Measurements from ENCODE around the gene FOXP1. TPM values are rescaled to one million over a fixed set of nuclear protein-coding genes. Genes with fewer than 3 reads are reported as not detected.

Gene FOXP1
- total and polyA plus RNA-seq, 4 donors = 4.9 to 35.4 (median 32.0) TPM

- Histone ChIP-seq H3K27ac (ENCODE audit: low read depth in 1 of 2, low read length in 2 of 2) (no peak overlapping the region), H3K4me1 (ENCODE audit: control insufficient read depth in 4 of 4, insufficient read depth in 4 of 4, low read length in 3 of 4) (peaks cover 0 to 3% (median 0%) of the 10 kb centered on the region in 4 donors), H3K9me3 (ENCODE audit: control insufficient read depth in 4 of 4, low read length in 3 of 4) (no peaks in the 10 kb centered on the region), H3K27me3 (ENCODE audit: control insufficient read depth in 4 of 4, insufficient read depth in 4 of 4, low read length in 3 of 4) (no peaks in the 10 kb centered on the region), H3K4me3 (ENCODE audit: low read depth in 1 of 3, low read length in 3 of 3) (no peak overlapping the region), H3K36me3 (ENCODE audit: control insufficient read depth in 4 of 4, insufficient read depth in 3 of 4, low read depth in 1 of 4, low read length in 3 of 4) (peaks cover 1 to 53% (median 26%) of the 10 kb centered on the region in 4 donors), H3K9ac (ENCODE audit: low read depth in 1 of 2, low read length in 2 of 2) (no peak overlapping the region)
- DNase-seq (ENCODE audit: low spot score) = no peak
- 85% methylated on average over 8 of the region's 8 CpGs for WGBS
- TF ChIP-seq JUND (IDR thresholded peaks at IDR 0.05) = no peak
- TF ChIP-seq, protein P1, sequence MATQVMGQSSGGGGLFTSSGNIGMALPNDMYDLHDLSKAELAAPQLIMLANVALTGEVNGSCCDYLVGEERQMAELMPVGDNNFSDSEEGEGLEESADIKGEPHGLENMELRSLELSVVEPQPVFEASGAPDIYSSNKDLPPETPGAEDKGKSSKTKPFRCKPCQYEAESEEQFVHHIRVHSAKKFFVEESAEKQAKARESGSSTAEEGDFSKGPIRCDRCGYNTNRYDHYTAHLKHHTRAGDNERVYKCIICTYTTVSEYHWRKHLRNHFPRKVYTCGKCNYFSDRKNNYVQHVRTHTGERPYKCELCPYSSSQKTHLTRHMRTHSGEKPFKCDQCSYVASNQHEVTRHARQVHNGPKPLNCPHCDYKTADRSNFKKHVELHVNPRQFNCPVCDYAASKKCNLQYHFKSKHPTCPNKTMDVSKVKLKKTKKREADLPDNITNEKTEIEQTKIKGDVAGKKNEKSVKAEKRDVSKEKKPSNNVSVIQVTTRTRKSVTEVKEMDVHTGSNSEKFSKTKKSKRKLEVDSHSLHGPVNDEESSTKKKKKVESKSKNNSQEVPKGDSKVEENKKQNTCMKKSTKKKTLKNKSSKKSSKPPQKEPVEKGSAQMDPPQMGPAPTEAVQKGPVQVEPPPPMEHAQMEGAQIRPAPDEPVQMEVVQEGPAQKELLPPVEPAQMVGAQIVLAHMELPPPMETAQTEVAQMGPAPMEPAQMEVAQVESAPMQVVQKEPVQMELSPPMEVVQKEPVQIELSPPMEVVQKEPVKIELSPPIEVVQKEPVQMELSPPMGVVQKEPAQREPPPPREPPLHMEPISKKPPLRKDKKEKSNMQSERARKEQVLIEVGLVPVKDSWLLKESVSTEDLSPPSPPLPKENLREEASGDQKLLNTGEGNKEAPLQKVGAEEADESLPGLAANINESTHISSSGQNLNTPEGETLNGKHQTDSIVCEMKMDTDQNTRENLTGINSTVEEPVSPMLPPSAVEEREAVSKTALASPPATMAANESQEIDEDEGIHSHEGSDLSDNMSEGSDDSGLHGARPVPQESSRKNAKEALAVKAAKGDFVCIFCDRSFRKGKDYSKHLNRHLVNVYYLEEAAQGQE (IDR thresholded peaks at IDR 0.05) = no peak
- no peak for TF ChIP-seq RAD21 (IDR thresholded peaks at IDR 0.05)
- TF ChIP-seq TAF1 (conservative IDR thresholded peaks at IDR 0.05) = no peak
- TF ChIP-seq, protein P2, sequence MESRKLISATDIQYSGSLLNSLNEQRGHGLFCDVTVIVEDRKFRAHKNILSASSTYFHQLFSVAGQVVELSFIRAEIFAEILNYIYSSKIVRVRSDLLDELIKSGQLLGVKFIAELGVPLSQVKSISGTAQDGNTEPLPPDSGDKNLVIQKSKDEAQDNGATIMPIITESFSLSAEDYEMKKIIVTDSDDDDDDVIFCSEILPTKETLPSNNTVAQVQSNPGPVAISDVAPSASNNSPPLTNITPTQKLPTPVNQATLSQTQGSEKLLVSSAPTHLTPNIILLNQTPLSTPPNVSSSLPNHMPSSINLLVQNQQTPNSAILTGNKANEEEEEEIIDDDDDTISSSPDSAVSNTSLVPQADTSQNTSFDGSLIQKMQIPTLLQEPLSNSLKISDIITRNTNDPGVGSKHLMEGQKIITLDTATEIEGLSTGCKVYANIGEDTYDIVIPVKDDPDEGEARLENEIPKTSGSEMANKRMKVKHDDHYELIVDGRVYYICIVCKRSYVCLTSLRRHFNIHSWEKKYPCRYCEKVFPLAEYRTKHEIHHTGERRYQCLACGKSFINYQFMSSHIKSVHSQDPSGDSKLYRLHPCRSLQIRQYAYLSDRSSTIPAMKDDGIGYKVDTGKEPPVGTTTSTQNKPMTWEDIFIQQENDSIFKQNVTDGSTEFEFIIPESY (IDR thresholded peaks at IDR 0.05) = no peak
- no peak for TF ChIP-seq SP1 (IDR thresholded peaks at IDR 0.05)
- no peak for TF ChIP-seq FOXA2 (IDR thresholded peaks at IDR 0.05)
- no peak for TF ChIP-seq NR2F2 (IDR thresholded peaks at IDR 0.05)
- TF ChIP-seq, protein P3, sequence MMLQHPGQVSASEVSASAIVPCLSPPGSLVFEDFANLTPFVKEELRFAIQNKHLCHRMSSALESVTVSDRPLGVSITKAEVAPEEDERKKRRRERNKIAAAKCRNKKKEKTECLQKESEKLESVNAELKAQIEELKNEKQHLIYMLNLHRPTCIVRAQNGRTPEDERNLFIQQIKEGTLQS (IDR thresholded peaks at IDR 0.05) = no peak
- TF ChIP-seq EGR1 (IDR thresholded peaks at IDR 0.05; ENCODE audit: low read depth in 2 of 2) = no peak
- no peak for TF ChIP-seq FOXA1 (IDR thresholded peaks at IDR 0.05)
- TF ChIP-seq, protein P4, sequence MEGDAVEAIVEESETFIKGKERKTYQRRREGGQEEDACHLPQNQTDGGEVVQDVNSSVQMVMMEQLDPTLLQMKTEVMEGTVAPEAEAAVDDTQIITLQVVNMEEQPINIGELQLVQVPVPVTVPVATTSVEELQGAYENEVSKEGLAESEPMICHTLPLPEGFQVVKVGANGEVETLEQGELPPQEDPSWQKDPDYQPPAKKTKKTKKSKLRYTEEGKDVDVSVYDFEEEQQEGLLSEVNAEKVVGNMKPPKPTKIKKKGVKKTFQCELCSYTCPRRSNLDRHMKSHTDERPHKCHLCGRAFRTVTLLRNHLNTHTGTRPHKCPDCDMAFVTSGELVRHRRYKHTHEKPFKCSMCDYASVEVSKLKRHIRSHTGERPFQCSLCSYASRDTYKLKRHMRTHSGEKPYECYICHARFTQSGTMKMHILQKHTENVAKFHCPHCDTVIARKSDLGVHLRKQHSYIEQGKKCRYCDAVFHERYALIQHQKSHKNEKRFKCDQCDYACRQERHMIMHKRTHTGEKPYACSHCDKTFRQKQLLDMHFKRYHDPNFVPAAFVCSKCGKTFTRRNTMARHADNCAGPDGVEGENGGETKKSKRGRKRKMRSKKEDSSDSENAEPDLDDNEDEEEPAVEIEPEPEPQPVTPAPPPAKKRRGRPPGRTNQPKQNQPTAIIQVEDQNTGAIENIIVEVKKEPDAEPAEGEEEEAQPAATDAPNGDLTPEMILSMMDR (IDR thresholded peaks at IDR 0.05; ENCODE audit: low read depth, low read length, missing input control) = no peak
- no peak for TF ChIP-seq HNF4G (IDR thresholded peaks at IDR 0.05)
- TF ChIP-seq HNF4A (conservative IDR thresholded peaks at IDR 0.05) = no peak
- TF ChIP-seq GABPA (IDR thresholded peaks at IDR 0.05 in 1 of 2, conservative IDR thresholded peaks at IDR 0.05 in 1 of 2) = no peak
- TF ChIP-seq RXRA (IDR thresholded peaks at IDR 0.05) = no peak
- no peak for TF ChIP-seq YY1 (IDR thresholded peaks at IDR 0.05)
- TF ChIP-seq, protein P5, sequence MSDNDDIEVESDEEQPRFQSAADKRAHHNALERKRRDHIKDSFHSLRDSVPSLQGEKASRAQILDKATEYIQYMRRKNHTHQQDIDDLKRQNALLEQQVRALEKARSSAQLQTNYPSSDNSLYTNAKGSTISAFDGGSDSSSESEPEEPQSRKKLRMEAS (IDR thresholded peaks at IDR 0.05) = no peak
These were observed 535.7 kb downstream of the FOXP1 start for GRCh38 chr3:71047616-71048531.
